Smooth muscle cell (in vitro differentiated cells): Measurements from ENCODE around the gene BABAM2. TPM values are rescaled to one million over a fixed set of nuclear protein-coding genes. Genes with fewer than 3 reads are reported as not detected.

Experiments used
- DNase-seq: peaks from one replicate; lab custom pipeline; 2025; ENCODE audit not compliant: unreplicated experiment; lab: John Stamatoyannopoulos, UW
- H2AFZ ChIP-seq: fragments of 200-600 bp; sonication (generic); 2 replicates; pipeline ENCODE4 v1.6.0; 2016; ENCODE audit warnings: antibody characterized with exemption, low read depth, mild to moderate bottlenecking
- H3F3A ChIP-seq: fragments of 200-600 bp; sonication (generic); 2 replicates; pipeline ENCODE4 v1.6.0; 2017; ENCODE audit warnings: antibody characterized with exemption, low read depth
- H3K27ac ChIP-seq: fragments of 200-600 bp; sonication (generic); 2 replicates; pipeline ENCODE4 v1.5.1; 2016; ENCODE audit warnings: low read depth, mild to moderate bottlenecking
- H3K27me3 ChIP-seq: fragments of 200-600 bp; sonication (generic); 2 replicates; pipeline ENCODE4 v1.6.1; 2016; ENCODE audit warnings: low read depth, mild to moderate bottlenecking
- H3K36me3 ChIP-seq: fragments of 200-600 bp; sonication (generic); 2 replicates; pipeline ENCODE4 v1.5.1; 2016; ENCODE audit warnings: low read depth
- H3K4me1 ChIP-seq: fragments of 200-600 bp; sonication (generic); 2 replicates; pipeline ENCODE4 v1.5.1; 2016; ENCODE audit warnings: low read depth
- H3K4me2 ChIP-seq: fragments of 200-600 bp; sonication (generic); 2 replicates; pipeline ENCODE4 v1.6.0; 2016; ENCODE audit warnings: mild to moderate bottlenecking
- H3K4me3 ChIP-seq: fragments of 200-600 bp; sonication (generic); 2 replicates; pipeline ENCODE4 v1.5.1; 2016; ENCODE audit warnings: mild to moderate bottlenecking
- H3K79me2 ChIP-seq: fragments of 200-600 bp; sonication (generic); 2 replicates; pipeline ENCODE4 v1.6.0; 2016; ENCODE audit warnings: low read depth, mild to moderate bottlenecking
- H3K9ac ChIP-seq: fragments of 200-600 bp; sonication (generic); 2 replicates; pipeline ENCODE4 v1.6.0; 2016; ENCODE audit warnings: low read depth
- H3K9me3 ChIP-seq: fragments of 200-600 bp; sonication (generic); replicated peaks from 2 replicates; pipeline ENCODE4 v1.5.1; 2016; ENCODE audit warnings: low read depth
- H4K20me1 ChIP-seq: fragments of 200-600 bp; sonication (generic); 2 replicates; pipeline ENCODE4 v1.6.0; 2016; ENCODE audit warnings: low read depth
- WGBS: methylation state at CpG from one replicate; pipeline ENCODE4 v1.1.7; 2016; ENCODE audit warnings: low lambda C conversion rate; 5-methylcytosine and 5-hydroxymethylcytosine counted together
- polyA plus RNA-seq: library from polyadenylated mRNA; unstranded; fragments of >200 nt; fragmentation: Nextera tagmentation; extraction: Ambion mirVana; gene quantifications from 2 replicates; pipeline ENCODE4 v1.2.1, GENCODE V29; 2016
- total RNA-seq: library from RNA; depleted of rRNA; stranded (reverse); fragments of >200 nt; gene quantifications from 2 replicates; pipeline ENCODE4 v1.2.3, GENCODE V29; 2014
- TF ChIP-seq, protein P1 (sequence below): fragments of 200-600 bp; sonication (generic); IDR thresholded peaks from 2 replicates; pipeline ENCODE4 v1.5.1; 2017; ENCODE audit warnings: borderline replicate concordance, mild to moderate bottlenecking, antibody characterized with exemption; ENCODE audit not compliant: insufficient read depth, poor library complexity, severe bottlenecking

Gene BABAM2
- total and polyA plus RNA-seq, 2 experiments from 2014 or later, result 26.5 to 29.1 TPM

DNA sequence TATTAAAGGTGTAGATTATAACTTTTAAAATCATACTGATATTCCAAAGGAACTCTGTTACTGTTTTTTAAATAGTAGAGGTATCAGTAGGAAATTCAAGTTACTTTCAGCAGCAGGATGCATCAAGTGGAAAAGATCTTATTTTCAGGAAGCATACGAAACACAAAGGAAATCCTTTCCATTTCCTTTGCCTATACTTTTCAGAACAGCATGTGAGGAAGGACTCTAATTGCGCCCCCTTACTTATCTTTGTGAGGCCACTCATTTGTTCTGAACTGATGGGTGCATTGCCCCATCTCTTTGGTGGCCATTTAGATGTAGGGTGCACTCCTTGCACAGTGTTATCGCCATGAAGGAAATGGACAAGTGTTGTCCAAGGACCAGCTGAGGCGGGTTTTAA is 145.3 kb downstream of the BABAM2 start:
- no peaks in the 10 kb centered on the region for H3K27me3 ChIP-seq
- 97% methylated on average over 4 of the region's 4 CpGs for WGBS
- H3K36me3 ChIP-seq, result no peaks in the 10 kb centered on the region
- H2AFZ ChIP-seq, result no peak overlapping the region
- no peaks in the 10 kb centered on the region for H4K20me1 ChIP-seq
- no peak overlapping the region for H3K4me2 ChIP-seq
- no peaks in the 10 kb centered on the region for H3K9me3 ChIP-seq
- TF ChIP-seq, protein P1, sequence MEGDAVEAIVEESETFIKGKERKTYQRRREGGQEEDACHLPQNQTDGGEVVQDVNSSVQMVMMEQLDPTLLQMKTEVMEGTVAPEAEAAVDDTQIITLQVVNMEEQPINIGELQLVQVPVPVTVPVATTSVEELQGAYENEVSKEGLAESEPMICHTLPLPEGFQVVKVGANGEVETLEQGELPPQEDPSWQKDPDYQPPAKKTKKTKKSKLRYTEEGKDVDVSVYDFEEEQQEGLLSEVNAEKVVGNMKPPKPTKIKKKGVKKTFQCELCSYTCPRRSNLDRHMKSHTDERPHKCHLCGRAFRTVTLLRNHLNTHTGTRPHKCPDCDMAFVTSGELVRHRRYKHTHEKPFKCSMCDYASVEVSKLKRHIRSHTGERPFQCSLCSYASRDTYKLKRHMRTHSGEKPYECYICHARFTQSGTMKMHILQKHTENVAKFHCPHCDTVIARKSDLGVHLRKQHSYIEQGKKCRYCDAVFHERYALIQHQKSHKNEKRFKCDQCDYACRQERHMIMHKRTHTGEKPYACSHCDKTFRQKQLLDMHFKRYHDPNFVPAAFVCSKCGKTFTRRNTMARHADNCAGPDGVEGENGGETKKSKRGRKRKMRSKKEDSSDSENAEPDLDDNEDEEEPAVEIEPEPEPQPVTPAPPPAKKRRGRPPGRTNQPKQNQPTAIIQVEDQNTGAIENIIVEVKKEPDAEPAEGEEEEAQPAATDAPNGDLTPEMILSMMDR, result no peak
- no peak overlapping the region for H3K9ac ChIP-seq
- H3F3A ChIP-seq, result no peaks in the 10 kb centered on the region
- DNase-seq, result no peak
- no peak overlapping the region for H3K4me3 ChIP-seq
- no peaks in the 10 kb centered on the region for H3K79me2 ChIP-seq
- no peak overlapping the region for H3K27ac ChIP-seq
- no peaks in the 10 kb centered on the region for H3K4me1 ChIP-seq

DNA sequence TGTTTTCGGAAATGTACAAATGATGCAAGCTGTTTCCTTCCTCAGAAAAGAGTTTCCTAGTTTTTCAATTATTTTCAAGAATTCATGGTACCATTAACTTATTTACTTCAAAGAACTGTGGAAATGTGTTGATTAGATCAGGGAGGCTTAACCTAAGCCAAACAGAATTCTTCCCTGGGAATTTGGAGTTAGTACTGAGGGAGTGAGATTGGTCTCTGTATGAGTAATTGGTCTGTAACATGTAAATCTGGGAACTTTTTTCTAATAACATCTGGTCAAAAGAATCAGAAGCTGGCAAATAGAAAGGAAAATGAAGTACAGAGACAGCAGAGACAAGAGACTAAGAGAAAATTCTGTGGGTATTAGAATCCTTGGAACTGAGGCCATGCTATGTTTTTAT is 145.8 kb downstream of the BABAM2 start:
- no peak overlapping the region for H2AFZ ChIP-seq
- no peak overlapping the region for H3K9ac ChIP-seq
- no peak for DNase-seq
- H3K27ac ChIP-seq, result no peak overlapping the region
- no peak overlapping the region for H3K4me3 ChIP-seq
- H3K4me1 ChIP-seq, result no peaks in the 10 kb centered on the region
- no peaks in the 10 kb centered on the region for H3K27me3 ChIP-seq
- H3K79me2 ChIP-seq, result no peaks in the 10 kb centered on the region
- TF ChIP-seq, protein P1, result no peak
- H3K36me3 ChIP-seq, result no peaks in the 10 kb centered on the region
- 100% methylated on average over 1 of the region's 1 CpG for WGBS
- no peak overlapping the region for H3K4me2 ChIP-seq
- H3F3A ChIP-seq, result no peaks in the 10 kb centered on the region
- H3K9me3 ChIP-seq, result no peaks in the 10 kb centered on the region
- H4K20me1 ChIP-seq, result no peaks in the 10 kb centered on the region

DNA sequence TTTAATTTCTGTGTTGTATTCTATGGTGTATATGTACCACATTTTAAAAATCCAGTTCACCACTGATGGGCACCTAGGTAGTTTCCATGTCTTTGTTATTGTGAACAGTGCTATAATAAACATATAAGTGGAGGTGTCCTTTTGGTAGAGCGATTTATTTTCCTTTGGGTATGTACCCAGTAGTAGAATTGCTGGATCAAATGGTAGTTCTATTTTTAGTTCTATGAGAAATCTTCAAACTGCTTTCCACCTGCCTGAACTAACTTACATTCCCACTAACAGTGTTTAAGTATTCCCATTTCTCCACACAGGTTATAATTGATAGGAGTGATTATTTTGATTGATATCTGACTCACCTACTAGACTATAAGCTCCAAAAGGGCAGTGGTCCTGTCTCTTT is 148.2 kb downstream of the BABAM2 start:
- H4K20me1 ChIP-seq, result no peaks in the 10 kb centered on the region
- H3K4me1 ChIP-seq, result no peaks in the 10 kb centered on the region
- H3K4me2 ChIP-seq, result no peak overlapping the region
- H3K36me3 ChIP-seq, result no peaks in the 10 kb centered on the region
- H3K27ac ChIP-seq, result no peak overlapping the region
- H3K4me3 ChIP-seq, result no peak overlapping the region
- H3K27me3 ChIP-seq, result no peaks in the 10 kb centered on the region
- no peaks in the 10 kb centered on the region for H3F3A ChIP-seq
- H2AFZ ChIP-seq, result no peak overlapping the region
- no peak overlapping the region for H3K9ac ChIP-seq
- no peaks in the 10 kb centered on the region for H3K79me2 ChIP-seq
- no peak for DNase-seq
- 92% methylated on average over 1 of the region's 1 CpG for WGBS
- H3K9me3 ChIP-seq, result no peaks in the 10 kb centered on the region
- TF ChIP-seq, protein P1, result no peak

DNA sequence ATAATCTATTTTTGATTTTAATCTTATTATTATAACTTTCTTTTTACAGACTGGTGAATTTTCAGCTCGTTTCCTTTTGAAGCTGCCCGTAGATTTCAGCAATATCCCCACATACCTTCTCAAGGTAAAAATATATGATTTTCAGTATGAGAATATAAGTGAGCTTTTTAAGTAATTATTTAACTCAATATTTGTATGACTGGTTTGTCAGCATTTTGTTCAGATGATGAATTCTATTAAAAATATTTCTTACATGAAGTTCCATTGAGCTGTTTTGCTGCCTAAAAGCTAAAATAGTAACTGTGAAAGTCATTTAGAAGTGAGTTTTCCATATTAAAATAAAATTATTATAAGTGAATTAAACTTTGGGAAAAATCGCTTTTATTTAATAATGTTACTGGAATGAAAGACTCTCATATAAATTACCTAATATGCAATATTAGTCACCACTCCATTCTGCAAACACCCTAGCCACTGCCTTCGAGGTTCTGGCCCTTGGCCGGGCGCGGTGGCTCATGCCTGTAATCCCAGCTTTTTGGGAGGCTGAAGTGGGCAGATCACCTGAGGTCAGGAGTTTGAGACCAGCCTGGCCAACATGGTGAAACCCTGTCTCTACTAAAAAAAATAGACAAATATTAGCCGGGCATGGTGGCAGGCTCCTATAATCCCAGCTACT is 155.3 kb downstream of the BABAM2 start:
- H3K9me3 ChIP-seq, result no peaks in the 10 kb centered on the region
- H3K4me3 ChIP-seq, result no peak overlapping the region
- no peak overlapping the region for H2AFZ ChIP-seq
- no peak overlapping the region for H3K9ac ChIP-seq
- no peaks in the 10 kb centered on the region for H3K27me3 ChIP-seq
- WGBS, result 90% methylated on average over 8 of the region's 8 CpGs
- no peak for DNase-seq
- no peaks in the 10 kb centered on the region for H3F3A ChIP-seq
- peaks cover 5% of the 10 kb centered on the region for H3K4me1 ChIP-seq
- H3K79me2 ChIP-seq, result no peaks in the 10 kb centered on the region
- H4K20me1 ChIP-seq, result no peaks in the 10 kb centered on the region
- TF ChIP-seq, protein P1, result no peak
- H3K36me3 ChIP-seq, result no peaks in the 10 kb centered on the region
- H3K4me2 ChIP-seq, result no peak overlapping the region
- H3K27ac ChIP-seq, result no peak overlapping the region
